ENCODE data around the gene PAN2.
"Not testable (repeated sequence)": the region's sequence is repeated elsewhere in the genome, so short reads cannot be mapped to it uniquely, and the experiment has no call there.

PAN2 gene

GRCh38 chr12:56307221-56307965 is 26.4 kb downstream of the PAN2 start:
- no peak for DNase-seq

GRCh38 chr12:56304872-56305590 is 28.8 kb downstream of the PAN2 start:
- DNase-seq = no peak

GRCh38 chr12:56304276-56304675 is 29.5 kb downstream of the PAN2 start:
- no peak for DNase-seq

- no peak for DNase-seq
Measured at GRCh38 chr12:56300644-56301464, 32.9 kb downstream of the PAN2 start.

GRCh38 chr12:56299853-56300643 is 33.8 kb downstream of the PAN2 start, which contains the start of gene CS:
Gene CS, minus strand, starts transcription at chr12:56300330. Its CDS starts 129 bp downstream, at chr12:56300201.
- DNase-seq = peak; percentile 95

GRCh38 chr12:56299308-56299852 is 34.4 kb downstream of the PAN2 start:
- DNase-seq = no peak

- no peak for DNase-seq
Measured at GRCh38 chr12:56298828-56299227, 35.0 kb downstream of the PAN2 start.

- DNase-seq = no peak
Measured at GRCh38 chr12:56297400-56297799, 36.4 kb downstream of the PAN2 start.

GRCh38 chr12:56296295-56296694 is 37.5 kb downstream of the PAN2 start:
- no peak for DNase-seq

GRCh38 chr12:56293795-56294194 is 40.0 kb downstream of the PAN2 start:
- no peak for DNase-seq

GRCh38 chr12:56288705-56289387 is 45.0 kb downstream of the PAN2 start:
- no peak for DNase-seq

GRCh38 chr12:56286044-56286830 is 47.6 kb downstream of the PAN2 start:
- no peak for DNase-seq

GRCh38 chr12:56284263-56284662 is 49.5 kb downstream of the PAN2 start:
- DNase-seq = not testable (repeated sequence)

- no peak for DNase-seq
Measured at GRCh38 chr12:56282579-56282978, 51.2 kb downstream of the PAN2 start.

GRCh38 chr12:56282030-56282429 is 51.8 kb downstream of the PAN2 start:
- no peak for DNase-seq

- DNase-seq = no peak
Measured at GRCh38 chr12:56280849-56281248, 53.0 kb downstream of the PAN2 start.

- no peak for DNase-seq
Measured at GRCh38 chr12:56278905-56279304, 54.9 kb downstream of the PAN2 start.

GRCh38 chr12:56274299-56274698 is 59.5 kb downstream of the PAN2 start:
- DNase-seq = no peak

GRCh38 chr12:56272468-56272867 is 61.3 kb downstream of the PAN2 start:
- DNase-seq = not testable (repeated sequence)

- peak in 1 of 2 experiments; percentile 4 for DNase-seq
Measured at GRCh38 chr12:56271031-56271430, 62.8 kb downstream of the PAN2 start.
